ENCODE data around the gene AK3.

GRCh38 chr9:4748612-4749011, 7.6 kb upstream of the AK3 start:
- TF ChIP-seq EZH2phosphoT487 (IDR thresholded peaks at IDR 0.05; ENCODE audit: low read depth) (no peak), CTCF (IDR thresholded peaks at IDR 0.05; ENCODE audit: low read depth, low read length) (no peak)
